Measurements from ENCODE around the gene MBOAT2. TPM values are rescaled to one million over a fixed set of nuclear protein-coding genes. Genes with fewer than 3 reads are reported as not detected.

MBOAT2 gene
- total and polyA plus RNA-seq, 2 donors (not counting 1 experiment from before 2014, with no cell fraction given), result 0.24 to 1.3 TPM

GRCh38 chr2:9002313-9002636, 1.2 kb downstream of the MBOAT2 start:
- WGBS (ENCODE audit: insufficient coverage), result 65% methylated on average over 7 of the region's 7 CpGs
- intact Hi-C loops (cut with micrococcal nuclease), result no loop called here

DNA sequence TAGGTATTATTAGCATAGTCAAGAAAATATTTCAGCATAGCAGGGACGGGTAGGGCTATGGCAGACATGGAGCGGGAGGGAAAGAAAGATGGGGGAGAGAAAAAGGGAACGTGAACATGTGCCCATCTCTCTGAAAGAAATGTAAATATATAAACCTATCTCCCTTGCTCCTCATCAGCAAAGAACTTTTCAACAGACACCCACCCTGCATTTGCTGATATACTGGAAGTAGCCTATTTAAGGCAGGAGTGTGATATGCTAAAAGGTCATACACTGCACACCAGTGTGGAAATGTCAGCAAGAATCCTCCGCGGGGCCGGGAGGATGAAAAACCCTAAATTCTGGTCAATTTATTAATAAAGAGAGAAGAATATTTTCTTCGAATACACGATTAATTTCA, 1.7 kb downstream of the MBOAT2 start:
- no peak overlapping the region for H3K27ac ChIP-seq (ENCODE audit: low read length in 2 of 2)
- Mint-ChIP-seq H3K27me3 (peaks cover 9% of the 10 kb centered on the region), H3K4me3 (peak overlapping the region; percentile 91), H3K27ac (no peak overlapping the region), H3K4me1 (peaks cover 11% of the 10 kb centered on the region), H3K9me3 (ENCODE audit: insufficient read depth) (no peaks in the 10 kb centered on the region)
- CTCF ChIA-PET, result no interaction called here
- no peak overlapping the region for H3K9ac ChIP-seq (ENCODE audit: low read length)
- H2AFZ ChIP-seq (ENCODE audit: insufficient read depth, low read depth, low read length, poor library complexity, severe bottlenecking), result no peak overlapping the region
- intact Hi-C loops (cut with micrococcal nuclease), result no loop called here
- no peak overlapping the region for H3K4me2 ChIP-seq (replicated peaks; ENCODE audit: low read depth, low read length, poor library complexity, severe bottlenecking)
- peaks cover 0 to 11% (median 2%) of the 10 kb centered on the region in 4 experiments for H3K27me3 ChIP-seq (replicated peaks in 1 of 4; ENCODE audit: control extremely low read depth in 1 of 4, control insufficient read depth in 3 of 4, insufficient read depth in 4 of 4, low read length in 3 of 4)
- ATAC-seq (ENCODE audit: low read depth), result no peak
- peak overlapping the region in 1 of 5 experiments; percentile 68 for H3K4me3 ChIP-seq (ENCODE audit: control extremely low read depth in 1 of 5, extremely low read depth in 1 of 5, insufficient read depth in 1 of 5, low read depth in 2 of 5, low read length in 4 of 5)
- H4K20me1 ChIP-seq (ENCODE audit: control insufficient read depth, insufficient read depth, low read length, poor library complexity, severe bottlenecking), result no peaks in the 10 kb centered on the region
- H3K36me3 ChIP-seq (replicated peaks in 1 of 2; ENCODE audit: control extremely low read depth in 1 of 2, control insufficient read depth in 1 of 2, extremely low read depth in 1 of 2, insufficient read depth in 2 of 2, low read length in 1 of 2), result no peaks in the 10 kb centered on the region
- H3K9me3 ChIP-seq (ENCODE audit: control extremely low read depth in 1 of 3, control insufficient read depth in 2 of 3, insufficient read depth in 1 of 3, low read length in 2 of 3), result no peaks in the 10 kb centered on the region
- DNase-seq, result no peak
- H3K4me1 ChIP-seq (ENCODE audit: control insufficient read depth in 2 of 2, insufficient read depth in 2 of 2, low read length in 2 of 2), result peaks cover 11 to 16% of the 10 kb centered on the region in 2 donors
- no peak for TF ChIP-seq EZH2 (IDR thresholded peaks at IDR 0.05; ENCODE audit: borderline replicate concordance, insufficient read depth, low read depth, low read length, poor library complexity, severe bottlenecking)
- TF ChIP-seq CTCF (IDR thresholded peaks at IDR 0.05), result no peak
- H3K79me2 ChIP-seq (ENCODE audit: control insufficient read depth, insufficient read depth, low read length), result no peaks in the 10 kb centered on the region
- no CpG with 5 or more reads among the region's 8 CpGs for WGBS (ENCODE audit: insufficient coverage)
- POLR2A ChIA-PET, result no interaction called here

More at GRCh38 chr2:9002313-9002636, 1.2 kb downstream of the MBOAT2 start:
- Mint-ChIP-seq H3K9me3 (ENCODE audit: insufficient read depth) (no peaks in the 10 kb centered on the region), H3K4me1 (peaks cover 11% of the 10 kb centered on the region), H3K27me3 (peaks cover 9% of the 10 kb centered on the region), H3K4me3 (peak overlapping the region; percentile 91), H3K27ac (no peak overlapping the region)
- Histone ChIP-seq H3K4me3 (ENCODE audit: control extremely low read depth in 1 of 5, extremely low read depth in 1 of 5, insufficient read depth in 1 of 5, low read depth in 2 of 5, low read length in 4 of 5) (peak overlapping the region in 1 of 5 experiments; percentile 68), H4K20me1 (ENCODE audit: control insufficient read depth, insufficient read depth, low read length, poor library complexity, severe bottlenecking) (no peaks in the 10 kb centered on the region), H3K79me2 (ENCODE audit: control insufficient read depth, insufficient read depth, low read length) (no peaks in the 10 kb centered on the region), H3K27me3 (replicated peaks in 1 of 4; ENCODE audit: control extremely low read depth in 1 of 4, control insufficient read depth in 3 of 4, insufficient read depth in 4 of 4, low read length in 3 of 4) (peaks cover 0 to 11% (median 2%) of the 10 kb centered on the region in 4 experiments), H3K4me2 (replicated peaks; ENCODE audit: low read depth, low read length, poor library complexity, severe bottlenecking) (peak overlapping the region; percentile 94), H3K36me3 (replicated peaks in 1 of 2; ENCODE audit: control extremely low read depth in 1 of 2, control insufficient read depth in 1 of 2, extremely low read depth in 1 of 2, insufficient read depth in 2 of 2, low read length in 1 of 2) (no peaks in the 10 kb centered on the region), H2AFZ (ENCODE audit: insufficient read depth, low read depth, low read length, poor library complexity, severe bottlenecking) (peak overlapping the region; percentile 75), H3K27ac (ENCODE audit: low read length in 2 of 2) (no peak overlapping the region), H3K9me3 (ENCODE audit: control extremely low read depth in 1 of 3, control insufficient read depth in 2 of 3, insufficient read depth in 1 of 3, low read length in 2 of 3) (no peaks in the 10 kb centered on the region), H3K4me1 (ENCODE audit: control insufficient read depth in 2 of 2, insufficient read depth in 2 of 2, low read length in 2 of 2) (peaks cover 11 to 16% of the 10 kb centered on the region in 2 donors), H3K9ac (ENCODE audit: low read length) (no peak overlapping the region)
- TF ChIP-seq EZH2 (IDR thresholded peaks at IDR 0.05; ENCODE audit: borderline replicate concordance, insufficient read depth, low read depth, low read length, poor library complexity, severe bottlenecking), result no peak
- TF ChIP-seq CTCF (IDR thresholded peaks at IDR 0.05), result no peak
- DNase-seq (no peak), ATAC-seq (ENCODE audit: low read depth) (no peak)
- ChIA-PET POLR2A (no interaction called here), CTCF (interaction anchor here (0.7 kb wide), 1 partner anchor 162 kb away, joined by 4 read pairs; no protein-coding TSS in a partner anchor)

Measured in B cell (primary cell).